SK-N-SH treated with all-trans-retinoic acid at 6 μM for 48 hours (cell line): ENCODE results near the gene CD38.

ENCODE experiments used
- BACH2 ChIP-seq: fragments of 250-450 bp; sonication (Bioruptor Pico); IDR thresholded peaks from 2 replicates; pipeline ENCODE4 v1.9.0; 2021; ENCODE audit warnings: mild to moderate bottlenecking, borderline replicate concordance
- ESRRG ChIP-seq: fragments of 250-450 bp; sonication (Bioruptor Pico); IDR thresholded peaks from 2 replicates; pipeline ENCODE4 v1.6.1; 2021; ENCODE audit warnings: mild to moderate bottlenecking
- GLIS3 ChIP-seq: fragments of 250-450 bp; sonication (Bioruptor Pico); IDR thresholded peaks from 2 replicates; pipeline ENCODE4 v1.5.0; 2020; ENCODE audit warnings: mild to moderate bottlenecking, moderate library complexity
- PPARA ChIP-seq: fragments of 250-450 bp; sonication (Bioruptor Pico); IDR thresholded peaks from 2 replicates; pipeline ENCODE4 v1.5.0; 2020; ENCODE audit warnings: mild to moderate bottlenecking, borderline replicate concordance
- RARB ChIP-seq: fragments of 250-450 bp; sonication (Bioruptor Pico); IDR thresholded peaks from 2 replicates; pipeline ENCODE4 v1.8.0; 2021; ENCODE audit warnings: mild to moderate bottlenecking, moderate library complexity
- SNAI2 ChIP-seq: fragments of 250-450 bp; sonication (Bioruptor Pico); IDR thresholded peaks from 2 replicates; pipeline ENCODE4 v1.5.0; 2020; ENCODE audit warnings: mild to moderate bottlenecking, moderate library complexity
- TF ChIP-seq, protein P1 (sequence below): fragments of 250-450 bp; sonication (Bioruptor Pico); IDR thresholded peaks from 2 replicates; pipeline ENCODE4 v1.5.1; 2021; ENCODE audit warnings: mild to moderate bottlenecking, moderate library complexity

DNA sequence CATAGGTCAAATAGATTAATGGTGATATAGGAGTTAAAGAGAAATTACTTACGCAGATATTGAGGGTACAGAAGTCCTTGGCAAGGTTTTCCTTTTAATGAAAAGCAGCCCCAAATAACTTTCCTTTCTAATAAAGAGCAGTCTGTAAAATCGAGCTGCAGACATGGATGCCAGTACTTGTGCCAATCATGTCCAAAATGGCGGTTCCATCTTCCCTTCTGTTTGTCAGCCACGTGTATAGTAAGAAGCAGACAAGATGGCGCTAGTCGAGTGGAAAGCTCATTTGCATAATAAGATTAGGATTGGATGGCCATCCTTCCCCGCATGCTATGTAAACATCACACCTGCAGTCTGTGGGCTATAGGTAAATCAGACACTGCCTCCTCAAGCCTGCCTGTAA lies 92.0 kb downstream of the CD38 start:
- no peak for TF ChIP-seq BACH2
- TF ChIP-seq GLIS3 (CRISPR knock-in tag), result no peak
- no peak for TF ChIP-seq SNAI2 (CRISPR knock-in tag)
- TF ChIP-seq PPARA (CRISPR knock-in tag), result no peak
- TF ChIP-seq, protein P1, sequence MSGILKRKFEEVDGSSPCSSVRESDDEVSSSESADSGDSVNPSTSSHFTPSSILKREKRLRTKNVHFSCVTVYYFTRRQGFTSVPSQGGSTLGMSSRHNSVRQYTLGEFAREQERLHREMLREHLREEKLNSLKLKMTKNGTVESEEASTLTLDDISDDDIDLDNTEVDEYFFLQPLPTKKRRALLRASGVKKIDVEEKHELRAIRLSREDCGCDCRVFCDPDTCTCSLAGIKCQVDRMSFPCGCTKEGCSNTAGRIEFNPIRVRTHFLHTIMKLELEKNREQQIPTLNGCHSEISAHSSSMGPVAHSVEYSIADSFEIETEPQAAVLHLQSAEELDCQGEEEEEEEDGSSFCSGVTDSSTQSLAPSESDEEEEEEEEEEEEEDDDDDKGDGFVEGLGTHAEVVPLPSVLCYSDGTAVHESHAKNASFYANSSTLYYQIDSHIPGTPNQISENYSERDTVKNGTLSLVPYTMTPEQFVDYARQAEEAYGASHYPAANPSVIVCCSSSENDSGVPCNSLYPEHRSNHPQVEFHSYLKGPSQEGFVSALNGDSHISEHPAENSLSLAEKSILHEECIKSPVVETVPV (CRISPR knock-in tag), result no peak
- no peak for TF ChIP-seq RARB (CRISPR knock-in tag)
- TF ChIP-seq ESRRG, result no peak
